Measurements from ENCODE around the gene SRCAP. TPM values are rescaled to one million over a fixed set of nuclear protein-coding genes. Genes with fewer than 3 reads are reported as not detected.

Gene SRCAP
- 10 to 100 TPM; 42.8 to 79.0 TPM for total RNA-seq

- H3K4me3 ChIP-seq, result peak within 1 kb of the TSS; percentile 97
- TF ChIP-seq POLR2AphosphoS5 (IDR thresholded peaks at IDR 0.05), result no peak
- TF ChIP-seq POLR2A (IDR thresholded peaks at IDR 0.05), result peak; percentile 21
- H3K27me3 ChIP-seq (replicated peaks; ENCODE audit: insufficient read depth), result no peaks in the 10 kb centered on the region
- H3K27ac ChIP-seq, result peak within 1 kb of the TSS; percentile 99
- H3K4me1 ChIP-seq (replicated peaks), result peaks cover 10% of the 10 kb centered on the region
- WGBS, result 1% methylated on average over 45 of the region's 57 CpGs
- no peaks in the 10 kb centered on the region for H3K9me3 ChIP-seq
- peaks cover 12 to 29% of the 10 kb centered on the region in 2 donors for H3K36me3 ChIP-seq
- intact Hi-C loops (cut with DNase I), result loop anchor here (5.0 kb wide), 1 partner anchor 42 kb away; the partner anchor contains the start of gene FBRS
- DNase-seq (ENCODE audit: low spot score), result peak; percentile 71
These were observed at the start of gene SRCAP for GRCh38 chr16:30698816-30699614. TSS of gene SRCAP (plus strand) at chr16:30699171. CDS start at chr16:30700825, 1,654 bp downstream.

- no peak for DNase-seq (ENCODE audit: low spot score)
- 26% methylated on average over 22 of the region's 22 CpGs for WGBS
- peak overlapping the region; percentile 91 to 95 for H3K27ac ChIP-seq
- H3K4me1 ChIP-seq (replicated peaks), result peaks cover 12% of the 10 kb centered on the region
- H3K4me3 ChIP-seq, result peak overlapping the region; percentile 59 to 75
- TF ChIP-seq, protein P1, sequence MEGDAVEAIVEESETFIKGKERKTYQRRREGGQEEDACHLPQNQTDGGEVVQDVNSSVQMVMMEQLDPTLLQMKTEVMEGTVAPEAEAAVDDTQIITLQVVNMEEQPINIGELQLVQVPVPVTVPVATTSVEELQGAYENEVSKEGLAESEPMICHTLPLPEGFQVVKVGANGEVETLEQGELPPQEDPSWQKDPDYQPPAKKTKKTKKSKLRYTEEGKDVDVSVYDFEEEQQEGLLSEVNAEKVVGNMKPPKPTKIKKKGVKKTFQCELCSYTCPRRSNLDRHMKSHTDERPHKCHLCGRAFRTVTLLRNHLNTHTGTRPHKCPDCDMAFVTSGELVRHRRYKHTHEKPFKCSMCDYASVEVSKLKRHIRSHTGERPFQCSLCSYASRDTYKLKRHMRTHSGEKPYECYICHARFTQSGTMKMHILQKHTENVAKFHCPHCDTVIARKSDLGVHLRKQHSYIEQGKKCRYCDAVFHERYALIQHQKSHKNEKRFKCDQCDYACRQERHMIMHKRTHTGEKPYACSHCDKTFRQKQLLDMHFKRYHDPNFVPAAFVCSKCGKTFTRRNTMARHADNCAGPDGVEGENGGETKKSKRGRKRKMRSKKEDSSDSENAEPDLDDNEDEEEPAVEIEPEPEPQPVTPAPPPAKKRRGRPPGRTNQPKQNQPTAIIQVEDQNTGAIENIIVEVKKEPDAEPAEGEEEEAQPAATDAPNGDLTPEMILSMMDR (IDR thresholded peaks at IDR 0.05), result no peak
- TF ChIP-seq POLR2A (IDR thresholded peaks at IDR 0.05) (no peak), POLR2AphosphoS5 (IDR thresholded peaks at IDR 0.05) (no peak)
- no peaks in the 10 kb centered on the region for H3K9me3 ChIP-seq
- intact Hi-C loops (cut with DNase I), result loop anchor here (5.0 to 10.0 kb wide), 3 partner anchors 78 to 845 kb away; partner anchors contain the start of genes ALDOA, MAZ and ZNF688
- H3K36me3 ChIP-seq, result peaks cover 0 to 11% of the 10 kb centered on the region in 2 donors
- no peaks in the 10 kb centered on the region for H3K27me3 ChIP-seq (replicated peaks; ENCODE audit: insufficient read depth)
These were observed 49.1 kb upstream of the SRCAP start for GRCh38 chr16:30649725-30650368.

DNA sequence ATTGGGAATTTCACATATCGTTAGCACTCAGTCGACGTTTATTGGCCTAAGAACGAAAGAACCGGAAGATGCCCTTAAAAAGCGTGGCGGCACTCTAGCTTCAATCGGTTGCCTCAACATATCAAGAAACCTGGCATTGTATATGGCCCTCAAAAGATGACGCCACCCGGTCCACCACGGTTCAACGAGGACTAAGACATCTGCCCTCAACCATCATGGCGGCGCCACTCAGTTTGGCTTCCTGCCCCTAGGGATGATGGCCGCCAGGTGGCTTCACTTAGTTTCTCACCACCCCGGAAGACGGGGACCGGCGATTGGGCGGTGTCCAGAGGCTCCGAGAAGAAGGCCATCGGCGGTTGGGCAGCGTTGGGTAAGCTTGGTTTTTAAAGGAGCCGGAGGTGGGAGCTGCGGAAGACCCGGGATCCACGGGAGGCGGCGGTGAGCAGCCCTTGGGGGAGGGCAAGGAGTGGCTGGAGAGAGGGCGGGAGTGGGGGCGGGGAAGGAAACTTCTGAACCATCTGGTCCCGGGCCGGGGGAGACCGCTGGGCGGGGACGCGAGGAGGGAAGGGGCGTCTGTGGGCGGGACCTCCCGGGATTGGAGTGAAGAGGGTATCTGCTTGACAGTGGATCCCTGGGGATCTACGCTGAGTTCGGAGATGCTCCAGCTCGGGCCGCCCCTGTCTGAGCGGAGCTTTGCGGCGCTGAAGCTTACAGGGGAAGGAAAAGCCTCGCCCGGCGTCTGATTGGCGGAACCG lies 48.4 kb upstream of the SRCAP start, which contains the start of gene PRR14:
TSS of gene PRR14 (plus strand) at position 592 of the 755 bp plus-strand sequence. CDS start 686 bp downstream, outside the sequence.
- intact Hi-C loops (cut with DNase I), result loop anchor here (5.0 to 10.0 kb wide), 3 partner anchors 78 to 846 kb away; partner anchors contain the start of genes ALDOA, MAZ and ZNF688
- TF ChIP-seq POLR2AphosphoS5 (IDR thresholded peaks at IDR 0.05), result peak; percentile 97
- peak; percentile 22 for TF ChIP-seq POLR2A (IDR thresholded peaks at IDR 0.05)
- TF ChIP-seq, protein P1 (IDR thresholded peaks at IDR 0.05), result peak in 3 of 4 experiments; percentile 41 to 87 (median 78)
- 1% methylated on average over 53 of the region's 53 CpGs for WGBS
- peak; percentile 100 for DNase-seq (ENCODE audit: low spot score)
- peaks cover 12% of the 10 kb centered on the region for H3K4me1 ChIP-seq (replicated peaks)
- H3K36me3 ChIP-seq, result peaks cover 0 to 12% of the 10 kb centered on the region in 2 donors
- H3K27me3 ChIP-seq (replicated peaks; ENCODE audit: insufficient read depth), result no peaks in the 10 kb centered on the region
- peak within 1 kb of the TSS; percentile 59 to 75 for H3K4me3 ChIP-seq
- peak within 1 kb of the TSS; percentile 91 to 95 for H3K27ac ChIP-seq
- H3K9me3 ChIP-seq, result no peaks in the 10 kb centered on the region

DNA sequence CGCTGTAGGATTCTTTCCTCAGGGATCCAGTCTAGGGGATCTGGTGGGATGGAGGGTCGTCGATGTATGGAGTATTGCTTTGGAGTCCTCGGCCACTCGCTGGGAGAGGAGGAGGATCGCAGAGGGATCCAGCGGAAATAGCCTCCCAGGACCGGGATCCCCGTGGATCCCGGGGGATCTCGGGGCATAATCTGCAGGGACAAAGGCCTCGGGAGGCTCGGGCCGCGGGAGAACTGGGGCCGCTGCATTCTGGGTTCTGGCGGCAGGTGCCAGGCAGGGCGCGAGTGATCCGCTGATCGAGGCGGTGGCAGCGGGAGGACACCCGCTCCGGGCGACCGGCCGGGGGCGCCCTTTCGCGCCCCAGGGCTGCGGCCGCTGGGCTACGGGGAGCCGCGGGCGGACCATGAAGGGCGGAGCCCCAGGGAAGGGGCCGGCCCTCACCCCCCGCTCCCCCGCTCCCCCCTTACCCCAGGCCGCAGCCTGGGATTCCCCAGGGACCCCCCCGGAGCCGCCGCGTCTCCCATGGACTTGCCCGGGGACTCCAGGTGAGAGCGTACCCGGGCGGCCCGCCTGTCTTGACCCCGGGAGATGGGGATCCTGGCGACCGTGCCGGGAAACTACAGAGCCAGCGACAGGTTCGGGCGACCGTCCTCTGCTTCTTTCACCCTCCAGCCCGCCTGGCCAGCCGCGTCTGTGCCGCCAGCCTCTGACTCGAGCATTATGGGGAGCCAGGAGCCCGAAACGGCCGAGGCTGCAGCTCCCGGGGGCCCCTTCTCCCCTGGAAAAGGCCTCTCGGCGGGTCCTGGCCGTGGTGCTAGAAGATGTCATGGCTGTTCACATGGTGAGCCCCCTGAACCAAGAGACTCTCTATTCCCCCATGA lies 47.6 kb upstream of the SRCAP start:
- Histone ChIP-seq H3K9me3 (no peaks in the 10 kb centered on the region), H3K4me1 (replicated peaks) (peaks cover 12% of the 10 kb centered on the region), H3K27ac (peak overlapping the region; percentile 91 to 95), H3K27me3 (replicated peaks; ENCODE audit: insufficient read depth) (no peaks in the 10 kb centered on the region), H3K36me3 (peaks cover 0 to 20% of the 10 kb centered on the region in 2 donors), H3K4me3 (peak overlapping the region; percentile 59 to 75)
- DNase-seq (ENCODE audit: low spot score), result peak; percentile 50
- intact Hi-C loops (cut with DNase I), result loop anchor here (5.0 to 10.0 kb wide), 3 partner anchors 79 to 847 kb away; partner anchors contain the start of genes ALDOA, MAZ and ZNF688
- WGBS, result 0% methylated on average over 34 of the region's 71 CpGs
- TF ChIP-seq POLR2AphosphoS5 (IDR thresholded peaks at IDR 0.05) (no peak), POLR2A (IDR thresholded peaks at IDR 0.05) (peak; percentile 22)
- TF ChIP-seq, protein P1 (IDR thresholded peaks at IDR 0.05), result peak; percentile 48 to 77 (median 60)
